Tibial artery (tissue), 4 donors: ENCODE results near the gene CD44.

Experiments used
- DNase-seq, 2 donors: peaks; one replicate each; pipeline ENCODE4 v3.0.0-alpha.2; 2019
- H3K27ac ChIP-seq, 2 donors: fragments of 200-600 bp; sonication (generic) in 1 of 2; 1 replicate in 1 of 2; 2 replicates in 1 of 2; pipeline ENCODE4 v1.5.1; 2018 to 2019; ENCODE audit warnings: mild to moderate bottlenecking in 1 of 2
- H3K27me3 ChIP-seq, 2 donors: fragments of 200-600 bp; sonication (generic) in 1 of 2; one replicate each; pipeline versions ENCODE4 v1.5.1 to v1.6.0; 2016 to 2019
- H3K36me3 ChIP-seq, 3 donors: fragments of 200-600 bp; sonication (generic) in 2 of 3; one replicate each; pipeline ENCODE4 v1.5.1; 2016 to 2019; ENCODE audit warnings: mild to moderate bottlenecking in 2 of 3
- H3K4me1 ChIP-seq, 4 donors: fragments of 200-600 bp; sonication (generic) in 2 of 4; 1 replicate in 3 of 4; 2 replicates in 1 of 4; pipeline ENCODE4 v1.5.1; 2016 to 2019
- H3K4me3 ChIP-seq, 2 donors: fragments of 200-600 bp; sonication (generic) in 1 of 2; 1 replicate in 1 of 2; 2 replicates in 1 of 2; pipeline ENCODE4 v1.5.1; 2018 to 2019; ENCODE audit warnings: mild to moderate bottlenecking in 2 of 2
- H3K9me3 ChIP-seq, 3 donors: fragments of 200-600 bp; sonication (generic) in 1 of 3; one replicate each; pipeline ENCODE4 v1.5.1; 2016 to 2019
- CTCF ChIP-seq, 2 experiments: fragments of 200-600 bp in 1 of 2; fragments of 450-650 bp in 1 of 2; IDR thresholded peaks; one replicate each; pipeline ENCODE4 v1.5.1; 2017 to 2019; ENCODE audit warnings: antibody characterized with exemption in 2 of 2, mild to moderate bottlenecking in 1 of 2, moderate library complexity in 1 of 2
- intact Hi-C: fragments of 100-400 bp; cut with DNase I; formaldehyde crosslinking; loops from one replicate; pipeline ENCODE4 v1.15.0; 2023; ENCODE audit warnings: low total_unique reads

Gene CD44

DNA sequence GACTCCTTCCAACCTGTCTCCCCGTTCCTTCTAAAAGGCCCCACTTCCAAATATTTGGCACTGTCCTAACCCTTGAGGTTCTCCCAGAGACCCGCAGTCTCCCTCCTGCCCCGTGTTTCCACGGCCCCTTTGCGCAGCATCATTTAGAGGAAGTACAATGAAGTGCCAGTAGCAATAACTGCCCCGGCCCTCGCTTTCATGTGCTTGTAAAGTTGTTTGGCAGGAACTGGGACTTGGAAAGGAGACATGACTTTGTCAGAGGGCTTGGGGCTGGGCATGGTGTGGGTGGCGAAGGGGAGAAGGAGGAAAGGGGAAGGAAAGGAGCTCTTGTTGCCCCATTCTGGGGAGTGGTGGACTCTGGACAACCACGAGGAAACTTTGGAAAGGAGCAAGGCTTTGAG, 2.6 kb downstream of the CD44 start:
- Histone ChIP-seq H3K4me1 (peaks cover 0 to 72% (median 60%) of the 10 kb centered on the region in 4 donors), H3K27ac (peak overlapping the region; percentile 88 to 93), H3K9me3 (no peaks in the 10 kb centered on the region), H3K27me3 (no peaks in the 10 kb centered on the region), H3K4me3 (peak overlapping the region; percentile 69 to 85), H3K36me3 (no peaks in the 10 kb centered on the region)
- intact Hi-C loops: loop anchor here (5.0 kb wide), 1 partner anchor 224 kb away; the partner anchor contains the start of genes APIP and PDHX
- DNase-seq: peak; percentile 78 to 81
- TF ChIP-seq CTCF (IDR thresholded peaks at IDR 0.05): no peak

DNA sequence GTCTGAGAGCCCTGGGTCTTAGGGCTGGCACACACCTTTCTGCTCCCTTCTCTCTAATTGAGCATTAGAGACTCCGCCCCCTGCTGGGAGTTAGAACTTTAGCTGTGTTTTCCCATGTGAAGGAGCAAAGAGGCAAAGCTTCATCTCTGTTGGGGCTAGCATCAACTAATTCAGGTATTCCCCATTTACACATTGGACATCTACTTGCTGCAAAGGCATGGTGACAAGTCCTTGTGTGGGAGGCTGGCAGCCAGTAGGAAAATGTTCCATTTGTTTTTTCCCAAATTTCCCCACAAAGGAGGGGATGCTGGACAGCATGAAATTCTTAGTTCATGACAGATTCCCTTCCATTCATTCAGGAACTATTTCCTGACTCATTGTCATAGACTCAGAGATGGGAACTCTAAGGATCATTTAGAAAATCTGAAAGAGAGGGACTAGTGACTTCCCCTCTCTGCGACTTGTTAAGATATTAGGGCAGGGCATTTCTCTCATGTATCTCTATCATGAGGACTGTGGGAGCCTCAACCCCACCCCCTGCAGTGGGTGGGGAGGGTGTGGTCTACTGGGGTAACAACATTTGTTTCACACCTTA, 3.6 kb downstream of the CD44 start:
- H3K4me1 ChIP-seq: peaks cover 0 to 82% (median 64%) of the 10 kb centered on the region in 4 donors
- DNase-seq: no peak
- no peaks in the 10 kb centered on the region for H3K36me3 ChIP-seq
- TF ChIP-seq CTCF (IDR thresholded peaks at IDR 0.05): no peak
- no peaks in the 10 kb centered on the region for H3K9me3 ChIP-seq
- H3K27ac ChIP-seq: peak overlapping the region; percentile 5 to 88
- no peaks in the 10 kb centered on the region for H3K27me3 ChIP-seq
- intact Hi-C loops: loop anchor here (5.0 kb wide), 1 partner anchor 225 kb away; the partner anchor contains the start of genes APIP and PDHX
- no peak overlapping the region for H3K4me3 ChIP-seq

- no peak for DNase-seq
- no peaks in the 10 kb centered on the region for H3K36me3 ChIP-seq
- no peak overlapping the region for H3K4me3 ChIP-seq
- H3K9me3 ChIP-seq: no peaks in the 10 kb centered on the region
- no peak for TF ChIP-seq CTCF (IDR thresholded peaks at IDR 0.05)
- H3K27ac ChIP-seq: peak overlapping the region; percentile 5 to 88
- no peaks in the 10 kb centered on the region for H3K27me3 ChIP-seq
- peaks cover 0 to 83% (median 63%) of the 10 kb centered on the region in 4 donors for H3K4me1 ChIP-seq
- intact Hi-C loops: loop anchor here (5.0 kb wide), 1 partner anchor 226 kb away; the partner anchor contains the start of genes APIP and PDHX
These were observed 4.5 kb downstream of the CD44 start for GRCh38 chr11:35143297-35144135.

GRCh38 chr11:35144136-35144741, 5.3 kb downstream of the CD44 start:
- peak overlapping the region in 1 of 2 donors; percentile 88 for H3K27ac ChIP-seq
- H3K4me1 ChIP-seq: peaks cover 0 to 83% (median 61%) of the 10 kb centered on the region in 4 donors
- intact Hi-C loops: loop anchor here (5.0 kb wide), 1 partner anchor 227 kb away; the partner anchor contains the start of genes APIP and PDHX
- no peak for TF ChIP-seq CTCF (IDR thresholded peaks at IDR 0.05)
- no peaks in the 10 kb centered on the region for H3K36me3 ChIP-seq
- no peaks in the 10 kb centered on the region for H3K27me3 ChIP-seq
- no peak overlapping the region for H3K4me3 ChIP-seq
- DNase-seq: no peak
- no peaks in the 10 kb centered on the region for H3K9me3 ChIP-seq

- H3K27ac ChIP-seq: no peak overlapping the region
- H3K27me3 ChIP-seq: no peaks in the 10 kb centered on the region
- DNase-seq: no peak
- peaks cover 0 to 83% (median 61%) of the 10 kb centered on the region in 4 donors for H3K4me1 ChIP-seq
- no peak overlapping the region for H3K4me3 ChIP-seq
- no peaks in the 10 kb centered on the region for H3K36me3 ChIP-seq
- H3K9me3 ChIP-seq: no peaks in the 10 kb centered on the region
- TF ChIP-seq CTCF (IDR thresholded peaks at IDR 0.05): no peak
- intact Hi-C loops: loop anchor here (5.0 kb wide), 1 partner anchor 228 kb away; the partner anchor contains the start of genes APIP and PDHX
These were observed 5.8 kb downstream of the CD44 start for GRCh38 chr11:35144806-35145205.
